Stimulated activated CD8-positive, alpha-beta memory T cell treated with anti-CD3 and anti-CD28 coated beads, Interleukin-7, amount 100 ng/mL, for 4 hours (primary cell): Measurements from ENCODE around the gene MRGPRX3.

Experiments used
- DNase-seq, 2 donors: peaks; one replicate each; pipeline ENCODE4 v3.0.0-alpha.2; 2020; ENCODE audit warnings: low read depth in 2 of 2

The MRGPRX3 gene

DNA sequence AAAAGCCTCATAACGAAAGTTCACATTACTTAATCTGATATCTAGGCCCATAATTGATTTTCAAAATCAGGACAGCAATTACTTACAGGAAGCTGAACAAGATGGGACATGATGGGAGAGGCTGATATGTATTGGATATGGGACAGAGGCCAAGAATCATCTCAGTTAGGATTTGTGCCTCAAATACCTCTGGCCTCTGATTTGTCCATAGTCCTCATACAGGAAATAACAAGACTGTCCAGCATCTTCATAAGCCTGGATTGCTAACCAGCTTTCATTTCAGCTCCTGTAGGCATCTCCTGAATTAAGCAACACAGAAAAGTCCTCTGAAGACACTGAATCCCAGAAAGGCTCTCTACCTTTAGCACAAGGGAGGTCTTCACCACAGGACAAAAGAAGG lies 36.0 kb downstream of the MRGPRX3 start:
- no peak for DNase-seq

DNA sequence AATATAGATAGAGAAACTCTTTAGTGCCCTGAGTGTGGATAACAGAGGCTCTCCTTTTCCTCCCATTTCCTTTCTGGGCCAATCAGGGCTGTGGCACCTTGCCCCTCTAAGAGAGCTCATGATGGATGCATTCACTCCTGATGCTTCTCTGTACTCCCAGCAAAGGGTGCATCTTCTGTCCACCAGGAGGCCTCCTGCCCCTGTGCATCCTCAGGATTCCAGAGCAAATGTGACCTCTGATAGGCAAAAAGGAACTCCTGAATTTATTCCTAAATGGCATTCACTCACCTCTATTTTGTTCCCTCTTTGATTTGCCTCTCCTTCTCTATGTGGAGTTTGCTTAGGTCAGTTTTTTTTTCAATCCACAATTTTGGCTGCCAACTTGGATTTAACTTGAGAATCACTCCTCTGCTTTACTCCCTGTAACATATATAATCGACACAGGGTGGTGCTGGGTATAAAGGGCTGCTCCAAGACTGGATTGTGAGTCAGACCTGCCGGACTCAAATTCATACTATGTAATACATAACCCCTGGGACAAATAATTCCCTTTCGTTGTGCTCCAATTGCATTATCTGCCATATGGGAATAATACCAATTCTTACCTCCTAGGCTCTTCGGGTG lies 39.1 kb downstream of the MRGPRX3 start:
- no peak for DNase-seq

DNA sequence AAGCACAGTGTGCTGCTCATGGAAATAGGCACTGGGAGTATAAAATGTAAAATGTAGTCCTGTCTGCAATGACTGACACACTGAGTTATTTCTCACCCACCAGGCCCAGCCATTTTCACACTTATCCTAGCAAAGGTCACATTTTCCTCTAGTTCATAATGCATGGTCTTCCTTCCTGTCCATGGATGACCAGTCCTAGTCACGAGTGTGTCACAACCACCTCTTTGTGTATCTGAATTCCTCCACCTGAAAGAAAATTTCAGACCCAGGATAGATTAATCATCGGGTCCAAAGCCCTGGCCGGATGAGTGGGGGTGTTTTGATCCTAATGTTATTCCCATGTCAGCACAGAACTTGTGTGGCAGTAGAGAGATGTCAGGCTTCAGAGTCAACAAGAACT lies 40.3 kb downstream of the MRGPRX3 start, which contains the start of gene MRGPRX4:
Gene MRGPRX4, plus strand, starts transcription at position 172 of the 400 bp plus-strand sequence. CDS start 420 bp downstream, outside the sequence.
- DNase-seq: no peak

DNA sequence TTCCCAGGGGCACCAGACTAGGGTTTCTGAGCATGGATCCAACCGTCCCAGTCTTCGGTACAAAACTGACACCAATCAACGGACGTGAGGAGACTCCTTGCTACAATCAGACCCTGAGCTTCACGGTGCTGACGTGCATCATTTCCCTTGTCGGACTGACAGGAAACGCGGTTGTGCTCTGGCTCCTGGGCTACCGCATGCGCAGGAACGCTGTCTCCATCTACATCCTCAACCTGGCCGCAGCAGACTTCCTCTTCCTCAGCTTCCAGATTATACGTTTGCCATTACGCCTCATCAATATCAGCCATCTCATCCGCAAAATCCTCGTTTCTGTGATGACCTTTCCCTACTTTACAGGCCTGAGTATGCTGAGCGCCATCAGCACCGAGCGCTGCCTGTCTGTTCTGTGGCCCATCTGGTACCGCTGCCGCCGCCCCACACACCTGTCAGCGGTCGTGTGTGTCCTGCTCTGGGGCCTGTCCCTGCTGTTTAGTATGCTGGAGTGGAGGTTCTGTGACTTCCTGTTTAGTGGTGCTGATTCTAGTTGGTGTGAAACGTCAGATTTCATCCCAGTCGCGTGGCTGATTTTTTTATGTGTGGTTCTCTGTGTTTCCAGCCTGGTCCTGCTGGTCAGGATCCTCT lies 41.0 kb downstream of the MRGPRX3 start:
- no peak for DNase-seq
